GM12891 (cell line): ENCODE results near the gene KRTAP22-1.

Experiments
- POLR2AphosphoS5 ChIP-seq: IDR thresholded peaks from 2 replicates; pipeline ENCODE4 v1.6.1; 2011; ENCODE audit warnings: low read depth, low read length, control low read depth
- TAF1 ChIP-seq: IDR thresholded peaks from 2 replicates; pipeline ENCODE4 v1.6.1; 2011; ENCODE audit warnings: low read depth, low read length, control low read depth

- TF ChIP-seq TAF1 (no peak), POLR2AphosphoS5 (no peak)
Observed at GRCh38 chr21:30612132-30612531, 11.2 kb downstream of the KRTAP22-1 start.
